Suprapubic skin (tissue), 4 donors: ENCODE data around the gene CDH11. TPM values are rescaled to one million over a fixed set of nuclear protein-coding genes. Genes with fewer than 3 reads are reported as not detected.

Source experiments
- DNase-seq, 2 donors: peaks; one replicate each; pipeline ENCODE4 v3.0.0-alpha.2; 2019; ENCODE audit warnings: low spot score in 2 of 2
- H3K27ac ChIP-seq: fragments of 200-600 bp; sonication (generic); one replicate; pipeline ENCODE4 v1.5.1; 2019
- H3K27me3 ChIP-seq: fragments of 200-600 bp; sonication (generic); one replicate; pipeline ENCODE4 v1.5.1; 2019
- H3K36me3 ChIP-seq: fragments of 200-600 bp; sonication (generic); one replicate; pipeline ENCODE4 v1.5.1; 2019
- H3K4me1 ChIP-seq: fragments of 200-600 bp; sonication (generic); one replicate; pipeline ENCODE4 v1.5.1; 2019
- H3K4me3 ChIP-seq: fragments of 200-600 bp; sonication (generic); one replicate; pipeline ENCODE4 v1.5.1; 2019; ENCODE audit warnings: mild to moderate bottlenecking
- H3K9me3 ChIP-seq: fragments of 200-600 bp; sonication (generic); one replicate; pipeline ENCODE4 v1.5.1; 2019
- CTCF ChIP-seq, 2 donors: fragments of 200-600 bp in 1 of 2; fragments of 450-650 bp in 1 of 2; sonication (generic) in 1 of 2; IDR thresholded peaks; one replicate each; pipeline ENCODE4 v1.5.1; 2016 to 2019; ENCODE audit warnings: antibody characterized with exemption in 2 of 2, mild to moderate bottlenecking in 1 of 2, moderate library complexity in 1 of 2
- EP300 ChIP-seq: sonication (generic); formaldehyde crosslinking; IDR thresholded peaks from one replicate; pipeline ENCODE4 v1.6.1; 2017; ENCODE audit warnings: antibody characterized with exemption
- POLR2A ChIP-seq, 2 donors: fragments of 450-650 bp; IDR thresholded peaks; one replicate each; pipeline ENCODE4 v1.6.1; 2017; ENCODE audit warnings: antibody characterized with exemption in 2 of 2, mild to moderate bottlenecking in 2 of 2, moderate library complexity in 2 of 2
- POLR2AphosphoS5 ChIP-seq, 3 donors: sonication (generic); formaldehyde crosslinking; IDR thresholded peaks; one replicate each; pipeline ENCODE4 v1.6.1; 2017; ENCODE audit warnings: antibody characterized with exemption in 3 of 3
- WGBS: methylation state at CpG from one replicate; pipeline ENCODE4 v1.1.5; 2018; 5-methylcytosine and 5-hydroxymethylcytosine counted together
- total RNA-seq, 4 donors: library from RNA; depleted of rRNA; stranded (reverse); fragments of >200 nt; gene quantifications; one replicate each; pipeline ENCODE4 v1.1.0, GENCODE V29; 2016

The CDH11 gene
- total RNA-seq, 4 donors from 2014 or later, result 10.3 to 41.4 (median 25.8) TPM

- TF ChIP-seq EP300, result no peak
- no peak for TF ChIP-seq POLR2A (IDR thresholded peaks at IDR 0.05)
- TF ChIP-seq POLR2AphosphoS5 (IDR thresholded peaks at IDR 0.05), result no peak
- no peak for TF ChIP-seq CTCF (IDR thresholded peaks at IDR 0.05)
- Histone ChIP-seq H3K4me3 (no peak overlapping the region), H3K4me1 (no peaks in the 10 kb centered on the region), H3K27ac (no peak overlapping the region), H3K27me3 (no peaks in the 10 kb centered on the region), H3K36me3 (no peaks in the 10 kb centered on the region), H3K9me3 (no peaks in the 10 kb centered on the region)
- DNase-seq, result no peak
- 81% methylated on average over 3 of the region's 3 CpGs for WGBS
These were observed 20.4 kb upstream of the CDH11 start for GRCh38 chr16:65142276-65142675.

- Histone ChIP-seq H3K27ac (no peak overlapping the region), H3K4me3 (no peak overlapping the region), H3K27me3 (no peaks in the 10 kb centered on the region), H3K9me3 (no peaks in the 10 kb centered on the region), H3K4me1 (no peaks in the 10 kb centered on the region), H3K36me3 (no peaks in the 10 kb centered on the region)
- 63% methylated on average over 2 of the region's 2 CpGs for WGBS
- DNase-seq, result no peak
- TF ChIP-seq CTCF (IDR thresholded peaks at IDR 0.05) (no peak), EP300 (no peak), POLR2AphosphoS5 (IDR thresholded peaks at IDR 0.05) (no peak), POLR2A (IDR thresholded peaks at IDR 0.05) (no peak)
These were observed 14.8 kb upstream of the CDH11 start for GRCh38 chr16:65136681-65137080.

- no peaks in the 10 kb centered on the region for H3K9me3 ChIP-seq
- H3K27me3 ChIP-seq, result peaks cover 25% of the 10 kb centered on the region
- WGBS, result 90% methylated on average over 6 of the region's 6 CpGs
- no peak overlapping the region for H3K27ac ChIP-seq
- no peak for DNase-seq
- no peaks in the 10 kb centered on the region for H3K36me3 ChIP-seq
- H3K4me1 ChIP-seq, result peaks cover 21% of the 10 kb centered on the region
- TF ChIP-seq CTCF (IDR thresholded peaks at IDR 0.05), result peak in 1 of 2 donors; percentile 37
- TF ChIP-seq POLR2A (IDR thresholded peaks at IDR 0.05), result no peak
- no peak overlapping the region for H3K4me3 ChIP-seq
These were observed 5.2 kb upstream of the CDH11 start for GRCh38 chr16:65126845-65127624.

- Histone ChIP-seq H3K27me3 (peaks cover 37% of the 10 kb centered on the region), H3K4me3 (no peak overlapping the region), H3K36me3 (no peaks in the 10 kb centered on the region), H3K27ac (no peak overlapping the region), H3K9me3 (no peaks in the 10 kb centered on the region), H3K4me1 (peaks cover 33% of the 10 kb centered on the region)
- TF ChIP-seq CTCF (IDR thresholded peaks at IDR 0.05) (no peak), POLR2AphosphoS5 (IDR thresholded peaks at IDR 0.05) (no peak), EP300 (no peak), POLR2A (IDR thresholded peaks at IDR 0.05) (no peak)
- WGBS, result 71% methylated on average over 5 of the region's 5 CpGs
- DNase-seq, result no peak
These were observed 4.0 kb upstream of the CDH11 start for GRCh38 chr16:65125871-65126270.

- peaks cover 42% of the 10 kb centered on the region for H3K27me3 ChIP-seq
- WGBS, result 29% methylated on average over 2 of the region's 2 CpGs
- no peak overlapping the region for H3K27ac ChIP-seq
- no peaks in the 10 kb centered on the region for H3K9me3 ChIP-seq
- H3K36me3 ChIP-seq, result no peaks in the 10 kb centered on the region
- peaks cover 35% of the 10 kb centered on the region for H3K4me1 ChIP-seq
- no peak for DNase-seq
- H3K4me3 ChIP-seq, result no peak overlapping the region
- TF ChIP-seq POLR2AphosphoS5 (IDR thresholded peaks at IDR 0.05), result no peak
- no peak for TF ChIP-seq CTCF (IDR thresholded peaks at IDR 0.05)
- TF ChIP-seq POLR2A (IDR thresholded peaks at IDR 0.05), result no peak
- TF ChIP-seq EP300, result no peak
These were observed 3.5 kb upstream of the CDH11 start for GRCh38 chr16:65125322-65125721.
